T-helper 1 cell treated with Interleukin-12 subunit alpha and Interleukin-12 subunit beta and Interleukin-4 antibody, amounts not matched to agents 30 μg/mL and 1 μg/mL, for 36 hours (primary cell): Measurements from ENCODE around the gene FAM221B.

ENCODE experiments used
- H3K27ac Mint-ChIP-seq: one replicate; pipeline ENCODE4 v1.8.0; 2021; ENCODE audit warnings: mild to moderate bottlenecking, mixed read lengths
- H3K27me3 Mint-ChIP-seq: one replicate; pipeline ENCODE4 v1.8.0; 2021; ENCODE audit warnings: low read depth, mixed read lengths
- H3K36me3 Mint-ChIP-seq: one replicate; pipeline ENCODE4 v1.8.0; 2021; ENCODE audit warnings: low read depth, mixed read lengths
- H3K4me1 Mint-ChIP-seq: one replicate; pipeline ENCODE4 v1.8.0; 2021; ENCODE audit warnings: low read depth, mixed read lengths
- H3K4me3 Mint-ChIP-seq: one replicate; pipeline ENCODE4 v1.8.0; 2021; ENCODE audit warnings: mild to moderate bottlenecking, moderate library complexity, mixed read lengths
- H3K9me3 Mint-ChIP-seq: one replicate; pipeline ENCODE4 v1.8.0; 2021; ENCODE audit warnings: mixed read lengths

Gene FAM221B

DNA sequence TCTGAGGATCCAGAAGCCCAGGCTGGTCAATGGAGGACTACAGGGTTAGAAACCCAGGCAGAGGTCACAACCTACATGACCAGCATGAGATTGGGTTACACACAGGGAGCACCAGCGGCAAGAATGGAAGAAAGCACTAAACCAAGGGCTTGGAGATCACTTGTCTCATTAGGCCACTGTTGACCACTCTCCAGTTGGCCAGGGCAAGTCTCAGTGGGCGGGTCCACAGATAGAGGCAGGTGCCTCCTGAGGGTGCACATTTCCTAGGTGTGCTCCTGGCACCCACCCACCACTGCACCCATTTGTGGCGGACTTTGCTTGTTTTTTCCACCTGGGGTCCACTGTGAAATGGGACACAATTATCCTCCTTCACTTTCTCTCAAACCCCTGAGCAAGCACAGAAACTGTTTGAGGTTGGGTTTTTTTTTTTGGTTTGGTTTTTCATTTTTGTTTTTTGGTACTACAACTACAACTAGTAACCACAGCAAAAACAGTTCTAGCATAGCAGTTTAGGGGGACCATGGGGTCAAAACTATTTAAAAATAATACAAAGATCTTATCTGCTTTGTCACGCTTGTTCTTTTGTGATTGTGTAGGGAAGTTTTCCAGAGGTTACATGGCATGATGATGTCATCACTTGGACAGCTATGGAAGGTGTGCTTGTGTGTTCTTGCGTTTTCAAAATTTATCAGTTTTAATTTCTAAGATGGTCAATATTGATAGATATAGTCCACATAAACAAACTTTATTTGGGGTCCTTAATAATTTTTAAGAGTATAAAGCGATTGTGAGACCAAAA, 31.0 kb downstream of the FAM221B start:
- H3K9me3 Mint-ChIP-seq: no peaks in the 10 kb centered on the region
- no peaks in the 10 kb centered on the region for H3K27me3 Mint-ChIP-seq
- H3K4me3 Mint-ChIP-seq: no peak overlapping the region
- no peak overlapping the region for H3K27ac Mint-ChIP-seq
- peaks cover 15% of the 10 kb centered on the region for H3K36me3 Mint-ChIP-seq
- H3K4me1 Mint-ChIP-seq: peaks cover 17% of the 10 kb centered on the region

DNA sequence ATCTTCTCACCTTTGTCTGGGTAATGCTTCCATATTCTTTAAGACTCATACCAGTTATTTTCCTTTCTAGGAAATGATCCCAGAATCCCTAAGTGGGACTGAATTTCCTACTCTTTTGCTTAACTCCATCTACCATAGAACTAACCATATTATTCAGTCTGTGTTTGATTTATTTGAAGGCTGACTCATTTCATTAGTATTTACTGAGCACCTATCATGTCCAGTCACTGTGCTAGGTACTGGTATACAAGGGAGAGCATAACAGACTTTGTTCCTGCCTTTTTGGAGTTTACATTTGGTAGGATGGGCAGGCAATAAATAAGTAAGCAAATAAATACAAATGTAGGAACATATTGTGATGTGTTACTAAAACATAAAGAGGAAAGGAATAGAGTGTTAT, 32.8 kb downstream of the FAM221B start:
- H3K27ac Mint-ChIP-seq: no peak overlapping the region
- H3K9me3 Mint-ChIP-seq: no peaks in the 10 kb centered on the region
- no peaks in the 10 kb centered on the region for H3K27me3 Mint-ChIP-seq
- peaks cover 7% of the 10 kb centered on the region for H3K36me3 Mint-ChIP-seq
- H3K4me1 Mint-ChIP-seq: peaks cover 17% of the 10 kb centered on the region
- H3K4me3 Mint-ChIP-seq: no peak overlapping the region

GRCh38 chr9:35793461-35793860, 35.1 kb downstream of the FAM221B start:
- peaks cover 18% of the 10 kb centered on the region for H3K4me1 Mint-ChIP-seq
- no peak overlapping the region for H3K4me3 Mint-ChIP-seq
- H3K27ac Mint-ChIP-seq: no peak overlapping the region
- no peaks in the 10 kb centered on the region for H3K27me3 Mint-ChIP-seq
- H3K36me3 Mint-ChIP-seq: peaks cover 5% of the 10 kb centered on the region
- H3K9me3 Mint-ChIP-seq: no peaks in the 10 kb centered on the region

- H3K9me3 Mint-ChIP-seq: no peaks in the 10 kb centered on the region
- peaks cover 18% of the 10 kb centered on the region for H3K4me1 Mint-ChIP-seq
- no peak overlapping the region for H3K4me3 Mint-ChIP-seq
- H3K27ac Mint-ChIP-seq: no peak overlapping the region
- H3K36me3 Mint-ChIP-seq: peaks cover 5% of the 10 kb centered on the region
- H3K27me3 Mint-ChIP-seq: no peaks in the 10 kb centered on the region
Measured at GRCh38 chr9:35792826-35793225, 35.7 kb downstream of the FAM221B start.

- H3K27ac Mint-ChIP-seq: no peak overlapping the region
- H3K27me3 Mint-ChIP-seq: no peaks in the 10 kb centered on the region
- peaks cover 16% of the 10 kb centered on the region for H3K4me1 Mint-ChIP-seq
- H3K9me3 Mint-ChIP-seq: no peaks in the 10 kb centered on the region
- peaks cover 5% of the 10 kb centered on the region for H3K36me3 Mint-ChIP-seq
- no peak overlapping the region for H3K4me3 Mint-ChIP-seq
Measured at GRCh38 chr9:35792024-35792813, 36.3 kb downstream of the FAM221B start.

GRCh38 chr9:35791297-35791921, 37.1 kb downstream of the FAM221B start, which contains the start of gene NPR2:
Gene NPR2, plus strand, starts transcription at chr9:35791591. Its CDS starts 818 bp downstream, at chr9:35792409.
- Mint-ChIP-seq H3K9me3 (no peaks in the 10 kb centered on the region), H3K36me3 (peaks cover 7% of the 10 kb centered on the region), H3K27me3 (no peaks in the 10 kb centered on the region), H3K27ac (no peak within 1 kb of the TSS), H3K4me3 (no peak within 1 kb of the TSS), H3K4me1 (peaks cover 14% of the 10 kb centered on the region)

DNA sequence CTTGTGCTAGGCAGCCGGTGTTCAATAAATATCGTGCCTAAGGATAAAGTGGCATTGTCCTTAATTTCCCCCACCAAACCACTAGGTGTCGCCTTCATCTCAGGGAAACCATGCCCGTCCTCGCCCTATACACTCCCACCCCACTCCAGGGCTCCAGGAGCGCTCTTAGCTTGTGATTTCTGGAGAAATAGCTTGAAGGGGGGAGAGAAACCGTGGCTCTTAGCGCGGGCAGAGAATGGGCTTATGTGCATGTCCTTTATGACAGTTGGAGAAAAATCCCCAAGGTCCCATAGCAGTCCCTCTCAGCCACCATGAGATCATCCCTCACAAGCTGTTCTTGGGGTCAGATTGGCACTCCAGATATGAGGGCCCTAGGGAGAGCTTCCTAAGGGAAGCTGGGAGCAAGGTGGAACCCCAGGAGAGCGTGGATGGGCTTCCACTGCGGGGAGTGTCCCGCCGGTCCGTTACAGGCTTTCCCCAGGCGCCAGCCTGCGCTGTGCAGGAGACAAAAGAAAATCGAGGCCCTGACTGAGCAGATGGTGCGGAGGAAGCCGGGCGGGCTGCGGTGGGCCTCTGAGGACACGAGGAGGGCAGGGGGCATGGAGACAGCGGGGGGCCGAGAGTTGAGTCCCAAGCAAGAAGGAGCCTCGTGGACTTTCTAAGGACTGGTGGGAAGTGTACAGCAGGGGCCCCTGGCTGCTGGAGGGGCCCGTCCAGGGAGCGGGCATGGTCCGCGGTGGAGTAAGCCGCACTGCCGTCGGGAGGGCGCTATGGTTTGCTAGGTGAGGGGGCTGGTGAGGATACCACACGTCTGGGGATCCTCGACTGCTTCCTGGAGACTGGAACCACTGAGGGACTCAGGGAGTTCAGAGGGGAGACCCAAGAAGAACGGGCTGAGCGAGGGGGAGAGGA, 37.9 kb downstream of the FAM221B start:
- Mint-ChIP-seq H3K27me3 (no peaks in the 10 kb centered on the region), H3K4me3 (no peak overlapping the region), H3K36me3 (peaks cover 11% of the 10 kb centered on the region), H3K27ac (no peak overlapping the region), H3K4me1 (peaks cover 11% of the 10 kb centered on the region), H3K9me3 (no peaks in the 10 kb centered on the region)

- Mint-ChIP-seq H3K4me3 (no peak overlapping the region), H3K27ac (no peak overlapping the region), H3K36me3 (peaks cover 11% of the 10 kb centered on the region), H3K4me1 (peaks cover 10% of the 10 kb centered on the region), H3K27me3 (no peaks in the 10 kb centered on the region), H3K9me3 (no peaks in the 10 kb centered on the region)
Measured at GRCh38 chr9:35790025-35790384, 38.5 kb downstream of the FAM221B start.

DNA sequence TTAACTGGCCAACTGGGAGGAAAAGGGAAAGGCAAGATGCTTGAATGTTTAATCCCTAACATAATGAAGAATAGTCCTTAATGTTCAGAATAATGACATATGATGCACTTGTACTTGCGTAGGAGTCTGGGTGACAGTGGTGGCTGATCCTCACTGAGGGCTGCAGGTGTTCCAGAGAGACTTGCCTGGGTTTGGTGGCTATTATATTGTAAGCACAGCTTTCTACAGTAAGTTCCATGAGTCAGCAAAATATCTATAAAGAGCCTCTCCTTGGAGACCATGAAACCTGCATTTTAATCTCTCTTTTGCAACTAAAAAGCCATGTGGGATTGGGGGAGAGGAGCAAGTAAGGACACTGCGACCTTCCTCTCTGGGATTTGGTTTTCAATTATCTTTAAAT, 39.0 kb downstream of the FAM221B start:
- Mint-ChIP-seq H3K27me3 (no peaks in the 10 kb centered on the region), H3K4me1 (peaks cover 8% of the 10 kb centered on the region), H3K27ac (no peak overlapping the region), H3K4me3 (no peak overlapping the region), H3K9me3 (no peaks in the 10 kb centered on the region), H3K36me3 (peaks cover 13% of the 10 kb centered on the region)

DNA sequence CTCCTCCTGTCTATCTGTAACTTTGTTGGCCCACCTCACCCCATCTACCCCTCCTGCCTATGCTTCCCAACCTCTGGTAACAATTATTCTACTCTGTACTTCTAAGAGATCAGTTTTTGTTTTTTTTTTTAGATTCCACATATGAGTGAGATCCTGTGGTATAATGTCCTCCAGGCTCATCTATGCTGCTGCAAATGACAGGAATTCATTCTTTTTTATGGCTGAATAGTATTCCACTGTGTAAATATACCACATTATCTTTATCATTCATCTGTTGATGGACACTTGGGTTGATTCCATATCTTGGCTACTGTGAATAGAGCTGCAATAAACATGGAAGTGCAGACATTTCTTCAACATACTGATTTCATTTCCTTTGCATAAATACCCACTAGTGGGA, 45.1 kb downstream of the FAM221B start:
- Mint-ChIP-seq H3K27me3 (no peaks in the 10 kb centered on the region), H3K27ac (no peak overlapping the region)

GRCh38 chr9:35781066-35781465, 47.5 kb downstream of the FAM221B start:
- Mint-ChIP-seq H3K4me1 (no peaks in the 10 kb centered on the region), H3K36me3 (peaks cover 24% of the 10 kb centered on the region), H3K27me3 (no peaks in the 10 kb centered on the region), H3K4me3 (no peak overlapping the region), H3K9me3 (no peaks in the 10 kb centered on the region), H3K27ac (no peak overlapping the region)

More for the DNA sequence above, 45.1 kb downstream of the FAM221B start:
- Mint-ChIP-seq H3K36me3 (peaks cover 22% of the 10 kb centered on the region), H3K4me3 (no peak overlapping the region), H3K9me3 (no peaks in the 10 kb centered on the region), H3K4me1 (no peaks in the 10 kb centered on the region)

- Mint-ChIP-seq H3K27me3 (no peaks in the 10 kb centered on the region), H3K9me3 (no peaks in the 10 kb centered on the region), H3K4me3 (no peak overlapping the region), H3K27ac (no peak overlapping the region), H3K4me1 (no peaks in the 10 kb centered on the region), H3K36me3 (peaks cover 12% of the 10 kb centered on the region)
Measured at GRCh38 chr9:35778496-35778895, 50.0 kb downstream of the FAM221B start.

- Mint-ChIP-seq H3K27ac (no peak overlapping the region), H3K4me3 (no peak overlapping the region)
Measured at GRCh38 chr9:35776018-35776417, 52.5 kb downstream of the FAM221B start.

More at GRCh38 chr9:35776018-35776417, 52.5 kb downstream of the FAM221B start:
- H3K9me3 Mint-ChIP-seq: no peaks in the 10 kb centered on the region
- no peaks in the 10 kb centered on the region for H3K27me3 Mint-ChIP-seq
- H3K4me1 Mint-ChIP-seq: no peaks in the 10 kb centered on the region
- peaks cover 8% of the 10 kb centered on the region for H3K36me3 Mint-ChIP-seq
